Measurements from ENCODE around the gene PDYN. TPM values are rescaled to one million over a fixed set of nuclear protein-coding genes. Genes with fewer than 3 reads are reported as not detected.

Gene PDYN
- total RNA-seq, 4 donors from 2014 or later: not detected

GRCh38 chr20:1942486-1943274, 51.2 kb downstream of the PDYN start:
- DNase-seq: no peak
- Histone ChIP-seq H3K36me3 (peaks cover 0 to 5% (median 0%) of the 10 kb centered on the region in 3 donors), H3K27me3 (no peaks in the 10 kb centered on the region), H3K9me3 (no peaks in the 10 kb centered on the region), H3K4me3 (no peak overlapping the region), H3K27ac (peak overlapping the region in 1 of 4 donors; percentile 69), H3K4me1 (peaks cover 0 to 23% (median 0%) of the 10 kb centered on the region in 4 donors)
- TF ChIP-seq CTCF (IDR thresholded peaks at IDR 0.05) (no peak), POLR2A (IDR thresholded peaks at IDR 0.05) (no peak)

DNA sequence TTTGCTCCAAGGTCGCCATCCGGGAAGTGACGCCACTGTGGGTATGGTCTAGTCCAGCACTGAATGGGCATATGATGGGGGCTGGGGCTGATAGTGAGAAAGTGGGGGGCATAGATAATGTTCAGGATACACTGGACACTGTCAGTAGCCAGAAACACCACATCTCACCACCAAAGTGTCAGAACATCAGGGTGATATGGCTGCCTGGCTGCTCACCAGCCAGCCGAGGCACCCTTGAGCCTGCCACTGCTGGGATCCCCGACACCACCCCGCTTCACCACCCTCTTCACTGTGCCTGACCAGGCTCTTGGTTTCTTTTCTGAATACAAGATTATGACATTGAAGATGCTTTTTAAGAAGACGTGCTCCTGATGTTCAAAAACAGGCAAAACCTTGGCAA, 51.8 kb downstream of the PDYN start:
- H3K27me3 ChIP-seq: no peaks in the 10 kb centered on the region
- H3K27ac ChIP-seq: no peak overlapping the region
- no peaks in the 10 kb centered on the region for H3K9me3 ChIP-seq
- TF ChIP-seq CTCF (IDR thresholded peaks at IDR 0.05) (no peak), POLR2A (IDR thresholded peaks at IDR 0.05) (no peak)
- peaks cover 0 to 11% (median 0%) of the 10 kb centered on the region in 3 donors for H3K36me3 ChIP-seq
- no peak for DNase-seq
- H3K4me1 ChIP-seq: peaks cover 0 to 19% (median 0%) of the 10 kb centered on the region in 4 donors
- no peak overlapping the region for H3K4me3 ChIP-seq

DNA sequence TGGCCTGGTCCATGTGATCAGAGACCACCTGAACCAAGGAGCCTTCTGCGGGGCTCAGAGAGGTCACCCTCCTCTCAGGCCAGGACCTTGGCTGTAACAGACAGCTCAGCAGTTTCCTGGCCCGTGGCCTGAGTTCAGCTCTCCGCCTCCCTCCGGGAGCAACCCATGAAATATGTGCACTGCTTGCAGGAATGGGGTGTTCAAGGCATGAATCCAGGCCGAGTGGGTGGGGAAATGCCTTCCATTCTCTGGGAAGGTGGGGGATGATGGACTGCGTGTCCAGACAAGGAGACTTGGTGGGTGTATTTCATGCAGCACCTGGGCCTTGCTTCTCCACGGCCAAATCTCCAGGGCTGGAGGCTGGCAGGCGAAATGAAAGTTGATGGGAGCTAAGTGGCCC, 52.6 kb downstream of the PDYN start:
- TF ChIP-seq POLR2A (IDR thresholded peaks at IDR 0.05) (no peak), CTCF (IDR thresholded peaks at IDR 0.05) (no peak)
- no peaks in the 10 kb centered on the region for H3K9me3 ChIP-seq
- no peak for DNase-seq

DNA sequence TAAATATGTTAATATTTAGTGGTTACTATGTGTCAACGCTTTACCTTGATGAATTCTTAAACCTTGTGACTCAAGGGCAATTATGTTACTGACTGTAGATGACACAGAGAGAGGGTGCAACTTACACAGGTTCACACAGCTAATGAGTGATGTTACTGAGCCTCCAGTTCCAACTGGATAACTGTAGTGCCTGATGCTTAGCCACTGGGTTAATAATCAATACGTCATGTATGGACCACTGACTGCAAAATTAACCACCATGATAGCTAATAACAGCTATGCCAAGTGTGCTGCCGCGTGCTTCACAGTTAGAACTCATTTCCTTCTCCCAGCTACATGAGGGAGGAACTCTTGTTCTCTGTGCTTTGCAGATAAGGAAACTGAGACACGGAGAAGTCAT, 53.3 kb downstream of the PDYN start:
- no peaks in the 10 kb centered on the region for H3K9me3 ChIP-seq
- no peak overlapping the region for H3K27ac ChIP-seq
- no peaks in the 10 kb centered on the region for H3K27me3 ChIP-seq
- H3K4me3 ChIP-seq: no peak overlapping the region
- DNase-seq: no peak
- peaks cover 0 to 16% (median 0%) of the 10 kb centered on the region in 3 donors for H3K36me3 ChIP-seq
- H3K4me1 ChIP-seq: peaks cover 0 to 22% (median 0%) of the 10 kb centered on the region in 4 donors
- TF ChIP-seq CTCF (IDR thresholded peaks at IDR 0.05) (no peak), POLR2A (IDR thresholded peaks at IDR 0.05) (no peak)

More for the DNA sequence above, 52.6 kb downstream of the PDYN start:
- H3K36me3 ChIP-seq: peaks cover 0 to 16% (median 0%) of the 10 kb centered on the region in 3 donors
- H3K27me3 ChIP-seq: no peaks in the 10 kb centered on the region
- H3K27ac ChIP-seq: no peak overlapping the region
- no peak overlapping the region for H3K4me3 ChIP-seq
- H3K4me1 ChIP-seq: peaks cover 0 to 20% (median 0%) of the 10 kb centered on the region in 4 donors

GRCh38 chr20:1939270-1939595, 54.6 kb downstream of the PDYN start:
- TF ChIP-seq POLR2A (IDR thresholded peaks at IDR 0.05) (no peak), CTCF (IDR thresholded peaks at IDR 0.05) (no peak)
- Histone ChIP-seq H3K9me3 (no peaks in the 10 kb centered on the region), H3K4me3 (no peak overlapping the region), H3K36me3 (peaks cover 0 to 16% (median 0%) of the 10 kb centered on the region in 3 donors), H3K27ac (no peak overlapping the region), H3K27me3 (no peaks in the 10 kb centered on the region), H3K4me1 (peaks cover 0 to 24% (median 0%) of the 10 kb centered on the region in 4 donors)
- no peak for DNase-seq
